SU-DHL-6 (cell line): Measurements from ENCODE around the gene TMEM38B.
A peak's percentile ranks its signal among the peaks of the same experiment; 100 is the strongest.

Experiments used
- H2AFZ ChIP-seq: fragments of 200-600 bp; sonication (generic); 2 replicates; pipeline ENCODE4 v1.6.1; 2014; ENCODE audit warnings: low read depth, mild to moderate bottlenecking, moderate library complexity, mixed read lengths, antibody characterized with exemption, low read length; ENCODE audit not compliant: severe bottlenecking
- H3F3A ChIP-seq: fragments of 200-600 bp; shearing (Covaris generic); 2 replicates; pipeline ENCODE4 v1.6.0; 2016; ENCODE audit warnings: antibody characterized with exemption, mild to moderate bottlenecking; ENCODE audit not compliant: insufficient read depth
- H3K27ac ChIP-seq: fragments of 200-600 bp; sonication (generic); 2 replicates; pipeline ENCODE4 v1.5.1; 2016; ENCODE audit warnings: low read depth, mild to moderate bottlenecking, low read length, moderate library complexity, mixed read lengths
- H3K27me3 ChIP-seq: fragments of 200-600 bp; sonication (generic), shearing (Covaris generic); 2 replicates; pipeline ENCODE4 v1.6.0; 2014; ENCODE audit warnings: mild to moderate bottlenecking, low read length
- H3K36me3 ChIP-seq: fragments of 200-600 bp; sonication (generic); 2 replicates; pipeline ENCODE4 v1.6.1; 2014; ENCODE audit warnings: mild to moderate bottlenecking, low read length, mixed read lengths
- H3K4me2 ChIP-seq: fragments of 300-600, 200-600 bp; shearing (Covaris generic), sonication (generic); 2 replicates; pipeline ENCODE4 v1.6.0; 2014; ENCODE audit warnings: low read length, low read depth, mild to moderate bottlenecking; ENCODE audit not compliant: poor library complexity, severe bottlenecking
- H3K4me3 ChIP-seq: fragments of 200-600 bp; sonication (generic); 2 replicates; pipeline ENCODE4 v1.5.1; 2014; ENCODE audit warnings: antibody characterized with exemption, low read length, mild to moderate bottlenecking, mixed read lengths; ENCODE audit not compliant: insufficient read depth, poor library complexity, severe bottlenecking
- H3K79me2 ChIP-seq: fragments of 200-600 bp; sonication (generic); 2 replicates; pipeline ENCODE4 v1.6.1; 2014; ENCODE audit warnings: mild to moderate bottlenecking, low read length, moderate library complexity; ENCODE audit not compliant: insufficient read depth
- H3K9ac ChIP-seq: fragments of 200-600 bp; sonication (generic); 2 replicates; pipeline ENCODE4 v1.7.0; 2014; ENCODE audit warnings: mild to moderate bottlenecking, low read length
- H3K9me2 ChIP-seq: fragments of 200-600 bp; sonication (generic); replicated peaks from 2 replicates; pipeline ENCODE4 v1.6.1; 2014; ENCODE audit warnings: low read length; ENCODE audit not compliant: insufficient read depth
- H3K9me3 ChIP-seq: fragments of 200-600 bp; sonication (generic); 2 replicates; pipeline ENCODE4 v1.6.1; 2014; ENCODE audit warnings: low read length, mixed read lengths; ENCODE audit not compliant: insufficient read depth
- H4K20me1 ChIP-seq: fragments of 200-600 bp; sonication (generic); 2 replicates; pipeline ENCODE4 v1.6.1; 2014; ENCODE audit warnings: low read depth, mild to moderate bottlenecking, antibody characterized with exemption, low read length, moderate library complexity, mixed read lengths
- CTCF ChIP-seq: fragments of 200-600 bp; sonication (generic); IDR thresholded peaks from one replicate; pipeline ENCODE4 v1.5.1; 2017; ENCODE audit warnings: antibody characterized with exemption, mild to moderate bottlenecking, low read length, moderate library complexity; ENCODE audit not compliant: insufficient read depth, poor library complexity, severe bottlenecking
- EZH2phosphoT487 ChIP-seq: fragments of 200-600 bp; sonication (generic), shearing (Covaris generic); conservative IDR thresholded peaks from 2 replicates; pipeline ENCODE4 v1.6.1; 2018; ENCODE audit warnings: mild to moderate bottlenecking, antibody characterized with exemption, low read length, moderate library complexity, mixed read lengths

The TMEM38B gene

GRCh38 chr9:105690742-105691141, 3.6 kb upstream of the TMEM38B start:
- Histone ChIP-seq H4K20me1 (no peaks in the 10 kb centered on the region), H3K27ac (no peak overlapping the region), H3K27me3 (no peaks in the 10 kb centered on the region), H3K36me3 (no peaks in the 10 kb centered on the region), H3K79me2 (peaks cover 3% of the 10 kb centered on the region; the same call in 1 of the 2 replicates), H3K9ac (no peak overlapping the region), H3K9me2 (no peaks in the 10 kb centered on the region), H3F3A (no peaks in the 10 kb centered on the region), H3K9me3 (no peaks in the 10 kb centered on the region), H2AFZ (no peak overlapping the region), H3K4me2 (no peak overlapping the region), H3K4me3 (no peak overlapping the region)
- no peak for TF ChIP-seq EZH2phosphoT487
- TF ChIP-seq CTCF, result peak; percentile 21

GRCh38 chr9:105693435-105694189, 729 bp upstream of the TMEM38B start:
- Histone ChIP-seq H3K4me2 (peak overlapping the region; percentile 86), H3K36me3 (no peaks in the 10 kb centered on the region), H3K9ac (peak overlapping the region; percentile 61), H3K9me2 (no peaks in the 10 kb centered on the region), H3K9me3 (no peaks in the 10 kb centered on the region), H3F3A (no peaks in the 10 kb centered on the region), H3K4me3 (peak overlapping the region; percentile 90), H3K79me2 (peaks cover 27% of the 10 kb centered on the region), H3K27me3 (no peaks in the 10 kb centered on the region), H3K27ac (no peak overlapping the region), H4K20me1 (0 out of 2 replicates have a peak, but pooled peaks cover 9% of the 10 kb centered on the region), H2AFZ (peak overlapping the region; percentile 99)
- TF ChIP-seq CTCF (no peak), EZH2phosphoT487 (no peak)

GRCh38 chr9:105694848-105695581, 674 bp downstream of the TMEM38B start:
- Histone ChIP-seq H3K4me2 (peak overlapping the region; percentile 87), H4K20me1 (0 out of 2 replicates have a peak, but pooled peaks cover 14% of the 10 kb centered on the region), H3K27me3 (no peaks in the 10 kb centered on the region), H3K9me3 (no peaks in the 10 kb centered on the region), H3K9me2 (no peaks in the 10 kb centered on the region), H3K36me3 (no peaks in the 10 kb centered on the region), H3K9ac (peak overlapping the region; percentile 61), H3K4me3 (peak overlapping the region; percentile 90), H2AFZ (peak overlapping the region; percentile 93), H3K79me2 (peaks cover 40% of the 10 kb centered on the region), H3F3A (no peaks in the 10 kb centered on the region), H3K27ac (no peak overlapping the region)
- no peak for TF ChIP-seq CTCF
- TF ChIP-seq EZH2phosphoT487, result no peak
